ENCODE measurements around the gene GARIN3.

- TF ChIP-seq POLR2A (IDR thresholded peaks at IDR 0.05; ENCODE audit: low read length) (no peak), GATA1 (IDR thresholded peaks at IDR 0.05; ENCODE audit: low read depth, low read length) (no peak)
Measured at GRCh38 chr5:157137691-157138090, 28.4 kb downstream of the GARIN3 start.

Data from erythroblast (primary cell).